HCT116 (cell line): ENCODE measurements around the gene PRKCQ. TPM values are rescaled to one million over a fixed set of nuclear protein-coding genes. Genes with fewer than 3 reads are reported as not detected.

ENCODE experiments used
- ATAC-seq: fragments of 200-7000 bp; cut with Tn5 transposase; 2 replicates; pipeline ENCODE4 v1.9.1; 2020; ENCODE audit warnings: mild to moderate bottlenecking, moderate library complexity
- BruUV-seq: library from RNA; stranded (reverse); fragments of 400-500 nt; replicated peaks from 2 replicates; lab custom pipeline; 2021; lab: Mats Ljungman, UMichigan
- CTCF ChIA-PET: fragments of 300-600 bp; sonication (Branson Sonifier 250); formaldehyde crosslinking; loops from one replicate; lab custom pipeline; 2021; ENCODE audit warnings: antibody characterized with exemption; lab: Charles Lee
- POLR2A ChIA-PET: fragments of 300-600, 350-600 bp; sonication (Branson Sonifier 250); formaldehyde crosslinking; loops from one replicate; lab custom pipeline; 2021; ENCODE audit warnings: antibody characterized with exemption; lab: Charles Lee
- RAD21 ChIA-PET, 2 experiments: fragments of 300-600 bp; sonication (Branson Sonifier 250); formaldehyde crosslinking; loops; one replicate each; lab custom pipeline; 2023; ENCODE audit warnings: low total read pairs in 2 of 2; ENCODE audit not compliant: uncharacterized antibody in 2 of 2, unreplicated experiment in 2 of 2, low non-redundant PET in 1 of 2; lab: Charles Lee
- DNase-seq: peaks from one replicate; pipeline ENCODE4 v3.0.0-alpha.2; 2010; ENCODE audit warnings: low read depth, low spot score
- H2AFZ ChIP-seq: fragments of 200-600 bp; shearing (Covaris generic), sonication (generic); 2 replicates; pipeline ENCODE4 v1.6.1; 2017; ENCODE audit warnings: low read depth, mixed run types, mixed read lengths, antibody characterized with exemption, low read length; ENCODE audit not compliant: poor library complexity, severe bottlenecking
- H3K27ac ChIP-seq: 2 replicates; pipeline ENCODE4 v1.5.1; 2012; ENCODE audit warnings: low read depth, low read length
- H3K27me3 ChIP-seq: fragments of 200-600 bp; sonication (generic); 2 replicates; pipeline ENCODE4 v1.6.1; 2016; ENCODE audit warnings: mixed run types, low read length, mixed read lengths; ENCODE audit not compliant: insufficient read depth
- H3K36me3 ChIP-seq, 2 experiments: fragments of 200-500 bp in 1 of 2; fragments of 200-600 bp in 1 of 2; sonication (Bioruptor generic) in 1 of 2; sonication (generic) in 1 of 2; 2 replicates each; pipeline versions ENCODE4 v1.5.1 to v1.6.1; 2014 to 2016; ENCODE audit warnings: low read length in 2 of 2, inconsistent platforms in 1 of 2, mixed read lengths in 1 of 2, mixed run types in 1 of 2; ENCODE audit not compliant: insufficient read depth in 2 of 2, control insufficient read depth in 1 of 2
- H3K4me1 ChIP-seq, 2 experiments: fragments of 200-600 bp in 1 of 2; sonication (generic) in 1 of 2; 2 replicates each; pipeline versions ENCODE4 v1.5.1 to v1.6.1; 2012 to 2017; ENCODE audit warnings: low read length in 2 of 2, inconsistent platforms in 1 of 2, mild to moderate bottlenecking in 1 of 2, mixed read lengths in 1 of 2, mixed run types in 1 of 2, moderate library complexity in 1 of 2; ENCODE audit not compliant: insufficient read depth in 2 of 2, control insufficient read depth in 1 of 2
- H3K4me2 ChIP-seq: fragments of 200-600 bp; sonication (generic); 2 replicates; pipeline ENCODE4 v1.6.1; 2017; ENCODE audit warnings: mixed run types, low read length, mixed read lengths
- H3K4me3 ChIP-seq, 2 experiments: fragments of 200-600 bp in 1 of 2; sonication (generic) in 1 of 2; replicated peaks in 1 of 2; 2 replicates each; pipeline ENCODE4 v1.5.1; 2011 to 2016; ENCODE audit warnings: low read length in 2 of 2, control low read depth in 1 of 2, low read depth in 1 of 2, mild to moderate bottlenecking in 1 of 2, mixed read lengths in 1 of 2, mixed run types in 1 of 2
- H3K79me2 ChIP-seq: fragments of 200-600 bp; sonication (generic); 2 replicates; pipeline ENCODE4 v1.6.1; 2017; ENCODE audit warnings: mild to moderate bottlenecking, mixed run types, low read length, moderate library complexity, mixed read lengths; ENCODE audit not compliant: insufficient read depth
- H3K9ac ChIP-seq: fragments of 200-600 bp; sonication (generic); 2 replicates; pipeline ENCODE4 v1.6.1; 2016; ENCODE audit warnings: low read length, mixed read lengths
- H3K9me2 ChIP-seq: fragments of 200-600 bp; sonication (generic), shearing (Covaris generic); 2 replicates; pipeline ENCODE4 v1.6.1; 2017; ENCODE audit warnings: mixed run types, mild to moderate bottlenecking, moderate library complexity; ENCODE audit not compliant: insufficient read depth
- H3K9me3 ChIP-seq, 2 experiments: fragments of 200-500 bp in 1 of 2; fragments of 200-600 bp in 1 of 2; sonication (Bioruptor generic) in 1 of 2; sonication (generic) in 1 of 2; 2 replicates each; pipeline ENCODE4 v1.6.1; 2014 to 2017; ENCODE audit warnings: low read length in 2 of 2, mixed read lengths in 2 of 2, inconsistent platforms in 1 of 2, low read depth in 1 of 2, mild to moderate bottlenecking in 1 of 2, mixed run types in 1 of 2, moderate library complexity in 1 of 2; ENCODE audit not compliant: control insufficient read depth in 1 of 2, insufficient read depth in 1 of 2
- H4K20me1 ChIP-seq: fragments of 200-600 bp; sonication (generic), shearing (Covaris generic); 2 replicates; pipeline ENCODE4 v1.6.1; 2017; ENCODE audit warnings: mixed run types, mild to moderate bottlenecking, moderate library complexity; ENCODE audit not compliant: insufficient read depth
- CBX3 ChIP-seq: IDR thresholded peaks from 2 replicates; pipeline ENCODE4 v1.6.1; 2012; ENCODE audit warnings: low read depth
- CTCF ChIP-seq, 3 experiments: fragments of 200-600 bp in 1 of 3; sonication (generic) in 1 of 3; IDR thresholded peaks in 2 of 3; conservative IDR thresholded peaks in 1 of 3; 2 replicates each; pipeline ENCODE4 v1.5.1; 2012 to 2017; ENCODE audit warnings: low read depth in 2 of 3, low read length in 2 of 3, antibody characterized with exemption in 1 of 3, borderline replicate concordance in 1 of 3, control low read depth in 1 of 3, mild to moderate bottlenecking in 1 of 3, mixed read lengths in 1 of 3, mixed run types in 1 of 3, moderate library complexity in 1 of 3; ENCODE audit not compliant: insufficient read depth in 1 of 3
- ELF1 ChIP-seq: IDR thresholded peaks from 2 replicates; pipeline ENCODE4 v1.6.1; 2012; ENCODE audit warnings: low read depth, borderline replicate concordance
- JUND ChIP-seq: IDR thresholded peaks from 2 replicates; pipeline ENCODE4 v1.6.1; 2012
- MAX ChIP-seq: IDR thresholded peaks from 2 replicates; pipeline ENCODE4 v1.6.1; 2012
- POLR2A ChIP-seq: IDR thresholded peaks from 2 replicates; pipeline ENCODE4 v1.7.0; 2011; ENCODE audit warnings: borderline replicate concordance; ENCODE audit not compliant: insufficient read depth, insufficient read length; ENCODE audit errors: extremely low read depth
- POLR2AphosphoS5 ChIP-seq: IDR thresholded peaks from 2 replicates; pipeline ENCODE4 v1.6.1; 2011; ENCODE audit warnings: mild to moderate bottlenecking, low read depth, low read length, moderate library complexity
- SIN3A ChIP-seq: IDR thresholded peaks from 2 replicates; pipeline ENCODE4 v1.6.1; 2012; ENCODE audit warnings: low read depth
- SRF ChIP-seq: IDR thresholded peaks from 2 replicates; pipeline ENCODE4 v1.6.1; 2012; ENCODE audit warnings: low read depth
- YY1 ChIP-seq: IDR thresholded peaks from 2 replicates; pipeline ENCODE4 v1.6.1; 2011; ENCODE audit warnings: low read length, low read depth, moderate library complexity, mild to moderate bottlenecking; ENCODE audit not compliant: insufficient replicate concordance; ENCODE audit errors: extremely low read depth
- ZBTB33 ChIP-seq: IDR thresholded peaks from 2 replicates; pipeline ENCODE4 v1.6.1; 2011; ENCODE audit warnings: mild to moderate bottlenecking, low read length, moderate library complexity; ENCODE audit not compliant: insufficient replicate concordance; ENCODE audit errors: extremely low read depth
- ZFX ChIP-seq: fragments of 450-650 bp; IDR thresholded peaks from 2 replicates; pipeline ENCODE4 v1.6.1; 2017
- ZNF274 ChIP-seq: fragments of 200-500 bp; sonication (Bioruptor generic); IDR thresholded peaks from 2 replicates; pipeline ENCODE4 v1.6.1; 2014; ENCODE audit warnings: mild to moderate bottlenecking, low read depth, low read length, inconsistent platforms
- intact Hi-C: fragments of 100-400 bp; cut with micrococcal nuclease; formaldehyde crosslinking; loops from 2 replicates; pipeline ENCODE4 v1.10.0; 2022
- total RNA-seq: library from RNA; stranded (reverse); gene quantifications from one replicate; pipeline ENCODE4 v1.2.1, GENCODE V29; 2021; ENCODE audit not compliant: unreplicated experiment

Gene PRKCQ
- total RNA-seq, 1 experiment from 2014 or later = 0.54 TPM

- TF ChIP-seq CTCF (IDR thresholded peaks at IDR 0.05 in 2 of 3, conservative IDR thresholded peaks at IDR 0.05 in 1 of 3; ENCODE audit: borderline replicate concordance in 1 of 3, insufficient read depth in 1 of 3, low read depth in 2 of 3, low read length in 2 of 3) = no peak
- no peak for TF ChIP-seq POLR2AphosphoS5
- no peak for TF ChIP-seq POLR2A
- TF ChIP-seq SRF = no peak
- no peak for TF ChIP-seq SIN3A
- no peak for TF ChIP-seq YY1
These were observed 177.7 kb downstream of the PRKCQ start (continued) for GRCh38 chr10:6402349-6402709.

GRCh38 chr10:6401558-6402348, 178.3 kb downstream of the PRKCQ start:
- ATAC-seq (peak; percentile 97), DNase-seq (peak; percentile 89)
- H3K36me3 ChIP-seq = no peaks in the 10 kb centered on the region
- H3K4me2 ChIP-seq = peak overlapping the region; percentile 84
- peak overlapping the region; percentile 46 to 57 for H3K4me3 ChIP-seq
- intact Hi-C loops = loop anchor here (1.0 to 5.0 kb wide), 6 partner anchors 199 to 449 kb away; partner anchors contain the start of genes PFKFB3 and RBM17
- ChIA-PET POLR2A (interaction anchor here (0.8 to 2.2 kb wide), 3 partner anchors 126 to 257 kb away, joined by 3 to 33 read pairs (median 3); partner anchors contain the start of gene PFKFB3), RAD21 (interaction anchor here (0.6 to 2.3 kb wide), 15 partner anchors 14 to 1266 kb away, joined by 3 to 25 read pairs (median 4); partner anchors contain the start of genes PFKFB3 (in 2 of the 2), ANKRD16 (in 1 of the 2) and FBH1 (in 1 of the 2)), CTCF (interaction anchor here (0.6 to 3.5 kb wide), 47 partner anchors 9 to 779 kb away, joined by 3 to 118 read pairs (median 4); partner anchors contain the start of genes FBH1 and PFKFB3)
- peaks cover 0 to 11% of the 10 kb centered on the region in 2 experiments; a peak in 2 of 4 replicates for H3K4me1 ChIP-seq
- H3K27ac ChIP-seq = peak overlapping the region; percentile 0; the same call in 1 of the 2 replicates
- no peaks in the 10 kb centered on the region for H3K9me2 ChIP-seq
- peak overlapping the region; percentile 78 for H2AFZ ChIP-seq
- no peaks in the 10 kb centered on the region for H3K79me2 ChIP-seq
- H4K20me1 ChIP-seq = no peaks in the 10 kb centered on the region
- BruUV-seq = no TSS peak
- peak overlapping the region; percentile 49 for H3K9ac ChIP-seq
- no peaks in the 10 kb centered on the region for H3K9me3 ChIP-seq
- H3K27me3 ChIP-seq = no peaks in the 10 kb centered on the region
- TF ChIP-seq YY1 = no peak
- TF ChIP-seq ZFX = no peak
- TF ChIP-seq JUND = no peak
- no peak for TF ChIP-seq ZBTB33
- no peak for TF ChIP-seq POLR2A
- TF ChIP-seq MAX = peak; percentile 28; the same call in 1 of the 2 replicates
- peak; percentile 38; the same call in 1 of the 2 replicates for TF ChIP-seq CBX3
- TF ChIP-seq ZNF274 = no peak
- TF ChIP-seq ELF1 = no peak
- TF ChIP-seq CTCF (IDR thresholded peaks at IDR 0.05 in 2 of 3, conservative IDR thresholded peaks at IDR 0.05 in 1 of 3; ENCODE audit: borderline replicate concordance in 1 of 3, insufficient read depth in 1 of 3, low read depth in 2 of 3, low read length in 2 of 3) = peak; percentile 66 to 96 (median 81)
